HG02885 (cell line): ENCODE results near the gene FARP1.

Experiments used
- ATAC-seq: cut with Tn5 transposase; IDR thresholded peaks from one replicate; pipeline ENCODE4 v1.9.1; 2021; ENCODE audit warnings: mild to moderate bottlenecking; ENCODE audit not compliant: unreplicated experiment, poor library complexity

FARP1 gene

GRCh38 chr13:98468929-98469328 lies 326.0 kb downstream of the FARP1 start:
- ATAC-seq: no peak

DNA sequence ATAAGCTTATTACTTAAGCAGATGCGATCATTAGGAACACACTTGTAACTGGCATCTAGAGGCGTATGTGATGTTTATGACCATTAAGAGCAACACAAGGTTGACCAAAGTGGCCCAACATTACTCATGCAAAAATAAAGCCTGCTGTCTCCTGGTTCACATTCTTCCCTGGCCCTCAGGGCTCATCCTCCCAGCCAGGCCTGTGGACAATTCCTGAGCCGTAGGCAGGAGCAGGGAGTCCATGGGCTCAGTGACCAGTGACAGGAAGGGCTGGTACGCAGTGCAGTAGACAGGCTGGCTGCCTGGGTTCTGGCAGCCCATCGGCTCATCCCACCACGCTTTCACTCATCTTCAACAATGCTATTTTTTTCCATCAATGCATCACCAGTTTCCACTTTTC lies 328.0 kb downstream of the FARP1 start:
- ATAC-seq: no peak

- no peak for ATAC-seq
Measured at GRCh38 chr13:98471934-98472333, 329.0 kb downstream of the FARP1 start.

DNA sequence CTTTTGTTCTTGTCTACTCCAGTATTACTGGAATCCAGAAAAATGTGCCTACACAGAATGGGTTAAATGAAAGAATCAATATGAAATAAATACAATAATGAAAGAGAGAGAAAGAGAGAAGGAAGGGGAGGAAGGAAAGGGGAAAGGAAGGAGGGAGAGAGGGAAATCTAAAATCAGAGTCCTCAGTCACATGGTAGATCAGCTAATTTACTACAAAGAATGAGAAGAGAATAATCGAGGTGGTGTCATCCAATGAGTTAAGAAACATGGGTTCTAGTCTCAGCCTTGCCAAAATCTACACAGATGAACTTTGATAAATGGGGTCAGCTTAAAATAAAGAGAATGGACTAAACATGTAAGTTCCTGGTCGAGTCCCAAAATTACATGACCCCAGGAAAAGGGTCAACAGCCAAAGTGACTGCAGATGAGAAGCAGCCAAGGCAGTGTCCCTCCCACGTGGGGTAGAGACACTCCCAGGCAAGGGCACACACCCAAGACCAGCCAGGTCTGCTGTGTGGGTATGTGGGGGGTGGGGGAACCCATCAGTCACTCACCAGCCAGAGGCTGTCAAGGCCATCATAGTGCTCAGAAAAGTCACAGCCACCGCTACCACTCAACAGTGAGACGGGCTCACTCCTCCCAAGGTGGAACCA lies 330.4 kb downstream of the FARP1 start:
- ATAC-seq: no peak

- ATAC-seq: no peak
Measured at GRCh38 chr13:98473788-98474144, 330.9 kb downstream of the FARP1 start.

DNA sequence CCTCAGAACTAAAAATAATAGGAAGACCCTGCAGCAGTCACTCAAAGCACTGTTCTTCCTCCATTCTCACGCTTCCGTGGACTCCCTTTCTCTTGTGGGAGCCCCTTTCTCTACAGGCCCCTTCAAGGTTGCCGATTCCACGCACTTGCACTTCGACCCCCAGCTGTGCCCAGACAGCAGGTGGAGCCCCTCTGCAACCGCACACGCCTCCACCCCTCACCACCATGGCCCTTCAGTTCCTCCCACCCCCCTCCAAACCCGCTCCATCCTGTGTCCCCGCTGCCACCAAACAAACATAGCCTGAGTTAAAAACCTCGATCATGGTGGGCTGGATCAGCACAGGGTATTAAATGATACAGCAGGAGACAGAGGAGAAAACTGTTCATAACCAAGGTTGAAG lies 331.4 kb downstream of the FARP1 start:
- no peak for ATAC-seq

DNA sequence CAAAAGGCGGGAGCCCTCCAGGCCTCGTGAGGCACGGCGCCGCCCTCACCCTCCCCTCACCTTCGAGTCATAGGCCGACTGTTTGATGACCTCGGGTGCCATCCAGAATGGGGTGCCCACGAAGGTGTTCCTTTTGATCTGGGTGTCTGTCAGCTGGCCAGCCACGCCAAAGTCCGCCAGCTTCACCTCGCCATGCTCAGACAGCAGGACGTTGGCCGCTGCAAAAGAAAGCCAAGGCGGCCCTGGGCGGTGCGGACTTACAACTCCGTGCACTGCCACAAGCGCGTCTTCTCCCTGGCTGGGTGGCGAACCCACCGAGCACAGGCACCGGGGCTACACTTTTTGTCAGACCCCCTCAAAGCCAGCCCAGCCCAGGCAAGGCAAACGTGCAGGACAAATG lies 331.9 kb downstream of the FARP1 start:
- ATAC-seq: no peak

DNA sequence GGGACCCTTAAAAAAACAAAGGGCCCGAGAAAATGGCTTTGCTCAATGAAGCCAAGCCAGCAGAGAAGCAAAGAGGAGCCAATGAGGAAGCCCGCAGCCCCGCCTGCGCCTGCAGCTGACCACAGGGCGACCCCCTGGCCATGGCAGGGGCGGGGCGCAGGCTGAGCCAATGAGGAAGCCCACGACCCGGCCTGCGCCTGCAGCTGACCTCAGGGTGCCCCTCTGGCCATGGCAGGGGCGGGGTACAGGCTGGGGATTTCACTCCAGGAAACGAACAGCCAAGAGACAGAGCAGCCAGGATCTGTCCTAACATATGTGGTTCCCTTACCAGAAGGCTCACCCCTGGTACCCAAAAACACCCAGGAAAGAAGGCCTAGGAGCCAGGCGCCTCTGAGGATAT lies 332.6 kb downstream of the FARP1 start:
- no peak for ATAC-seq

DNA sequence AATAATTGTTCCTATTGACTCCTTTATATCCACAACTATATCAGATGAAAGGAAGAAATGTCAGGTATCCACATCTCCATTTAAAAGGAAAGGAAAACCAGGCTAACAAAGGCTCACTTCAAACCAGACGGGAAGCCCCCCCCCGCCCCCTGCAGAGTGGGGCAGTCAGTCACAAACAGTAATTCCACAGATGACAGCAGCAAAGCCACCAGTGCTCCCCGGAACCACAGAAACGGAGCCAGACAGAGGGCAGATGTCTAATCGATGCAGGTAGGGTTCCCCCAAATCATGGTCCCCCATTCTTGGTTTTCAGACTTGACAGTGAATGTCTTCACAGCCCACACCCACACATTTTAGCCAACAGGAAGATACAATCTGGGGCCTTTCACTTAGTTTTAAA lies 333.2 kb downstream of the FARP1 start:
- peak; percentile 48 for ATAC-seq

GRCh38 chr13:98476538-98476966 lies 333.7 kb downstream of the FARP1 start:
- ATAC-seq: peak; percentile 95

DNA sequence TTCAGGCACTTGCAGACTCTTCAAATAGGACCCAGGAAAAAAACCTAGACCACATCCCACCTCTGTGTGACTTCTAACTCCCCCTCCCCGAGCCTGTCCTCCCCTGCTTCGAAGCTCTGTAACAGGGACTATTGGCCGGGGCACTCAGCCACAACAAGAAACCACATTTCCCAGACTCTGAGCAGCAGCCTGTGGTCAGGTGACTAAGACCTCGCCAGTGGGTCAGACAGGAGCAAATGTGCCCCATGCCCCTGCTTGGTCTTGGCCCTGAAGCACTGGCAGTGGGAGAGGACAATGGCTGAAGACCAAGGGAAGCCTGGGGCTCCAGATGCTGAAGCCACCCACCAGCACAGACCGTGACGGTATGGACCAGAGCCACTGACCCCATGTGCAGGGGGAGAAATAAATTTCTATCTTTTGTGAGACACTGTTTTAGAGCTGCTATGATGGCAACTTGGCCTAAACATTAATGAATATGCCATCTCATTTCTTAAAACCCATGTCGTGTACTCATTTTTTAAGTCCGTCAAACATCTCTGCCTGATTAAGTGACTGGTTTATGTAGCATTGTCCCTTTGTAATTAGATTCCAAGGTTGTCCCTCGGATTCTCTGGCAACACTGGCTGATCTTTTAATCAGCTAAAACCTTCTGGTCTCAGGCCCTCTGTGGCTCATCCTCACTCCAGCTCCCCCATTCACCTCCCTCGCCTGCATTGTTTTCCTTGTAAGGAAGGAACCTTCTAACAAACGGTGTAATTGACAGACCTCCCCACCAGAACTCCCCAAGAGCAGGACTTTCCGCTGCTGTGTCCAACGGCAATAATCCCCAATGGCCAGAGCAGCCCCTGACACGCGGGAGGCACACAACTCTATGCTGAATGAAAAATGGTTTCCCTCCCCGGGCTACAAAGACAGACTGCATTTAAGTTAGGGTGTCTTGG lies 335.6 kb downstream of the FARP1 start:
- ATAC-seq: peak; percentile 27

GRCh38 chr13:98479496-98480003 lies 336.7 kb downstream of the FARP1 start:
- ATAC-seq: no peak

DNA sequence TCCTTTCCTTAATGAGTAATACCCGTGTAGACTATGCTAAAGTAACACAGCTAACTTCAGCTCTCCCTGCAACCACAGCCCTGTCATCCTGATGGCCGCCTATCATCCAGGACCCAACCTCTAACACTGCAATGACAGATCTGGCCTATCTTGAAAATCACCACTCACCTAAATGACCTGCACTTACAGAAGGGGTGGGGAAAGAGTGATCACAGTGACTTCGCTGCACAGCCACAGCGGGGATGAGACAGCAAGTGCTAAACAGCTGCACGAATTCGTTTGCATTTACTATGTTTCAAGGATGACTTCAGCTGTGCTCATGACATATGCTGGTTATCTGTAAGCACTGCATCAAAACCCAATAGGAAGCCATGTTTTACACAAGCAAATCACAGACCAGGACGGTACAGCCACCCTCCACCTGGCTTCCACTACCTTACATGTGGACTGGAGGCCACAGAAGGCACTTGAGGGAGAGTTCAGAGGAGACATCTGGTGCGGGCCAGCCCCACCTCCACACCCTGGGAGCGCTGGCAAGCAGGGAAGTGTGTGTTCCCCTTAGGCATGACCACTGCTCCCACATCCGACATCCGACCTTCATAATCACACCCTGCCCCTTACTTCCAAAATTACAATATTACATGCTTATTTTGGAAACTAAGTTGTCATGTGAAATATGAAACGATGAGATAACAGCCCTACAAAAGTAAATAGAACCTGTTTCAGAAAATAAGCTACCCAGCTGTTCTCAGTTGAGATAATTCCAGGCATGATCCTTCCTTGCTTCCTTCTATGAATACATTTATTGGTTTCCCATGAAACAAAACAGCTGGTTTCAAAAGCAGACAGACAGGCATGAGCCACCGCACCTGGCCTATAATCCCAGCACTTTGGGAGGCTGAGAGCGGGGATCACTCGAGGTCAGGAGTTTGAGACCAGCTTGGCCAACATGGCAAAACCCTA lies 338.3 kb downstream of the FARP1 start:
- ATAC-seq: peak; percentile 28

- ATAC-seq: peak; percentile 33
Measured at GRCh38 chr13:98482476-98483444, 339.9 kb downstream of the FARP1 start.

GRCh38 chr13:98483601-98484288 lies 340.9 kb downstream of the FARP1 start:
- no peak for ATAC-seq

DNA sequence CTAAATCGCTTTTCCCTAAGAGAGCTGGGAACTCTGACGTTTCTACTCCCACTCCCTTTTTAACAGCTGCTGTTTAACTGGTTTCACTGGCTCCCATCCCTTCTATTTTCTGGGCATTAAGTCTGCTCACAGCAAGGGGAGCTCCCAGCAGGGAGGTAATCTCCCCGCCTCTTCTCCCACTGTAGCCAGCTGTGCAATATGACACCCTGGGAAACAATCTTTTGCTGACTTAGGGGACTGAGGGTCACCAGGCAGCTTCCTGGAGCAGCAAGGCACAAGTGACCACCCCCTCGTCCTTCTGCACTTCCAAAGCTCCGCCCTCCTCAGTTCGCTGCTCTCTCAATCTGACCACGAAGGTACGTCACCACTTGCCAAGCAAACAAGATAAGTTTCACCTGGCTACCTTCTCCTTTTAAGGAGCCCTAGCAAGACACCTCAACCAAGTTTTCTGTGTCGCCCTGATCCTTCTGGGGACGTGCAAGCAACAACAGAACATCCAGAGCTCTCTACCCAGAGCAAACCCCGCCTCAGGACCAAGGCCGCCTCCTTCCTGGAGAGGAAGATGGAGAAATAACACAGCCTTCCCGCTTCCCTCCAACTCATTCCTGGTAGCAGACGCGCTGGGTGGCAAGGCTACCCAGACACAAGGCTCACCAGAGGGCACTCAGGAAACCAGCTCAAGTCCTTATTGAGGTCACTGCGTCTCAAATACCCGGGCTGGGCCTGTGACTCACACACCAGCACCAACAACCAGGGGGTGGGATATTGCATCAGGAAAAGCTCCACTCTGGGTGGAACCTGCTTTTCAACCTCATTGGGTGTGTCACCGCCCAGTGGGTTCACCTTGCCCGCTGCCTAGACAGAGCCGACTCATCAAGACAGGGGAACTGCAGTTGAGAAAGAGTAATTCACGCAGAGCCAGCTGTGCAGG lies 341.7 kb downstream of the FARP1 start:
- no peak for ATAC-seq

DNA sequence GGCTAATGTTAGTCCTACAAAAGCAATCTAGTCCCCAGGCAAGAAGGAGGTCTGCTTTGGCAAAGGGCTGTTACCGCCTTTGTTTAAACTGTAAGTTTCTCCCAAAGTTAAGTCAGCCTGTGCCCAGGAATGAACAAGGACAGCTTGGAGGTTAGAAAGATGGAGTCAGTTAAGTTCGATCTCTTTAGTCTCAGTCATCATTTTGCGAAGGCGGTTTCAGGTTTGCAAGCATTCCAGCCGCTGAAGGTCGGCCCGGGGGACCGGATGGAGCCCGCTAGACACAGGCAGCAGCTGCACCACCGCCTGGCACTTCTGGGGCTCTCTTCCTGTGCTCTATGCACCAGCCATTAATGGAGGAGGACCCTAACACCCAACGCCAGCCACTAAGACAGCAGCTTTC lies 342.7 kb downstream of the FARP1 start:
- ATAC-seq: no peak

DNA sequence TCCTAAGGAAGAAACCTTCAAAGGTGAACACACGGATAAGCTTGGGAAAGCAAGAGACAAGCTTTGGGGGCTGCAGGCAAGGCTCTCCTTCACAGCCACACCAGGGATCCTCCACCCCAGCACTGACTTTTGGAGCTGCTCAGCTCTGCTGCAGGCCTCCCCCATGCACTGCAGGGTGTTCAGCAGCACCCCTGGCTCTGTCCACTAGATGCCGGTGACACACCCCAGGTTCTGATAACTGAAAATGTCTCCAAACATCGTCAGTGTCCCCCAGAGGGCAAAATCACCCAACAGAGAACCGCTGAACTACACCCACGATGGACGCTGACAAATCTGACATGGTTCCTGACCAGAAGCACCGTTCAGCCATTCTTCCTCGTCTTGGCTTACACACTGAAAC lies 343.5 kb downstream of the FARP1 start:
- no peak for ATAC-seq
